HFF-Myc (cell line): ENCODE results near the gene LEF1.

Source experiments
- DNase-seq: peaks from one replicate; pipeline ENCODE4 v3.0.0-alpha.2; 2011; ENCODE audit warnings: low read depth; ENCODE audit errors: extremely low read depth
- H3K4me3 ChIP-seq: replicated peaks from 2 replicates; pipeline ENCODE4 v1.5.1; 2011; ENCODE audit warnings: low read depth, mild to moderate bottlenecking, control low read depth, low read length
- CTCF ChIP-seq: IDR thresholded peaks from 2 replicates; pipeline ENCODE4 v1.5.1; 2012; ENCODE audit warnings: mild to moderate bottlenecking, low read depth, low read length, control low read depth; ENCODE audit errors: missing control alignments

LEF1 gene

GRCh38 chr4:108192935-108193334 lies 24.2 kb upstream of the LEF1 start:
- no peak for TF ChIP-seq CTCF
- DNase-seq: no peak
- no peak overlapping the region for H3K4me3 ChIP-seq

GRCh38 chr4:108192056-108192455 lies 23.3 kb upstream of the LEF1 start:
- DNase-seq: no peak
- no peak overlapping the region for H3K4me3 ChIP-seq
- TF ChIP-seq CTCF: no peak

DNA sequence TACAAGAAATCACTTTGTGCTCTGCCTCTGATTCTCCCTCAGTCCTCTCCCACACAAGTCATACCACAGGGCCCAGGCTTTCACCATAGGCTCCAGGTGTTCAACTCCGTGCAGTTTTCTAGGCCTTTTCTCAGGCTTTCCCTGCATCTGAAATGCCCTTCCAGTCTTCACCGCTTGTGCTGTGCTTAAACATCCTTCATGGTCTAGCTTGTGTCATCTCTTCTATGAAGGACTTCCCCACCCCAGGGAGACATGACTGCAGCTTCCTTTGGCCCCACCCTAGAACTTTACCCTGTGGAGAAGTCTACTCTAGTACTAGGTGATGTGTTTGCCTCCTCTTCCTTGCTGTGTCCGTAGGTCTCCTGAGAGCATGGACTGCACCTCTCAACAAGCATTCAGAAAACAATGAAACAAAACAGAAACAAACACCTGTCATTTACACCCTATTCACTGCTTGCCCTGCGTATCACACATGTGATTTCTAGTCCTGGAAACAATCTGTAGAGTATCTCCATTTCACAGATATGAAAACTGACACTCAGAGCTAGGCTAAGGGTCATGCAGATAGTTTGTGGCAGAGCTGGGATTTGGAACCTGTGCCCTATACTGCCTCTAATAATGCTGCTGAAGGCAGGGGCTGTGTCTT lies 22.7 kb upstream of the LEF1 start:
- DNase-seq: no peak
- no peak for TF ChIP-seq CTCF
- no peak overlapping the region for H3K4me3 ChIP-seq

DNA sequence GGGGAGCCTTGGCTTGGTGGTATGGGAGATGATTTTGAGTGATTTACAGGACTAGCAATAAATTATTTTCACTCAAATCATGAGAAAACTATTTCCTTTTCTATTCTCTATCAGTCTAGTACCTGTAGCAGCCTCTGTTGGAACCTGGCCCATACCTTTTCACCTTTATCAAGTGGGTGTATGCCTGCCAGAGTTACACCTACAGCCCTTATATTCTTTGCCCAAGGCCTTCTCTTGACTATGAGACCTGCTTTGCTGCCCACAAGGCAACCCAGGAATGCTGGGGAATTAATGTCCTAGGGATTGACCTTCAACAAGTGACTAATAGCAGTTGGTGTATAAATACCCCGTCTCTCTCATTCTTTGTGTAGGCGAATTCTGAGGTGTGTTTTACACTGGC lies 20.0 kb upstream of the LEF1 start:
- DNase-seq: no peak
- no peak overlapping the region for H3K4me3 ChIP-seq
- TF ChIP-seq CTCF: no peak

- no peak for TF ChIP-seq CTCF
- no peak for DNase-seq
- no peak overlapping the region for H3K4me3 ChIP-seq
Measured at GRCh38 chr4:108185252-108185651, 16.5 kb upstream of the LEF1 start.

DNA sequence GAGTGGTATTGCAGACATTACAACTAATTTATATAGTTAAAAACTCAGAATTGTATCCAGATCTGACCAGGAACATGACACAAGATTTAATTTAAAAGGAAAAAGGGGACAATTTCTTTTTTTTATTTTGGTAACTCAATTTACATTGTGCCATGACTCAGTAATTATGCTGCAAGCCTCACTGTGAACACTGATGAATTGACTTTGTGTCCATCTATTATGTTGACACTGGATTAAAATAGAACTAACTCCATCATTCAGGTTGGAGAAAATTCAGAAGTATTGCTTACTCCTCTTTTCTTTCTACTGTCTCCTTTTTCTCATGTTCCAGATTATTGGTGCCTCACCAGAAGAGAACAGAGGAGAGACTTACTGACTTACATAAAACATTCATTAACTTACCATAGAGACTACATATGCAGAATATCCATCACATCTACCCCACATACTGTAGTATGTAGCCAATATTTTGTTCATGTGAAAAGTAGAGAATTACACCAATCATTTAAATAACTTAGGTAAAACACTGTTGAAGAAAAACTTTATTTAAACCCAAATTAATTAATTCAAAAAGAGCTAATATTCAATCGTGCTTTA lies 15.8 kb upstream of the LEF1 start:
- no peak for TF ChIP-seq CTCF
- H3K4me3 ChIP-seq: no peak overlapping the region
- DNase-seq: no peak

- DNase-seq: no peak
- H3K4me3 ChIP-seq: no peak overlapping the region
- TF ChIP-seq CTCF: no peak
Measured at GRCh38 chr4:108181704-108182103, 13.0 kb upstream of the LEF1 start.
